ENCODE data around the gene KBTBD6.
A peak's percentile ranks its signal among the peaks of the same experiment; 100 is the strongest.
"Not testable (repeated sequence)": the region's sequence is repeated elsewhere in the genome, so short reads cannot be mapped to it uniquely, and the experiment has no call there.

KBTBD6 gene

DNA sequence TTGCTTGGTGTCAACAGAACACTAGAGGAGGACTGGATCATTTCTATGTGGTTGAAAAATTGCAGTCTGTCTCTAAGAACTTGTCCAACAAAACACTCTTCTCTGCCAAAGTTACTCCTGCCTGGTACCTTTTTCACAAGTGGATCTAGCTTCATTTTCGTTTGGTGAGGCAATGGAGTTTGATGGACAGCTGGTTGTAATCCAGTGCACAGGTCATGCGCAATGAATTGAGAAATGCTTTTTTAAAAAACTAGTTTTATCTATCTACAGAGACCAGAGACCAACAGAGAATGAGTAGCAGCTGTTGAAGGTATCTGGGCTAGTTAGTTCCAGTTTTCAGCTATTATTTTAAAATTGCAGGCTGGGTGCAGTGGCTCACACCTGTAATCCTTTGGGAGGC lies 12.0 kb upstream of the KBTBD6 start:
- H3K36me3 Mint-ChIP-seq = peaks cover 29% of the 10 kb centered on the region
- no peak overlapping the region for H3K27ac Mint-ChIP-seq
- peaks cover 7% of the 10 kb centered on the region for H3K9me3 Mint-ChIP-seq
- H3K4me3 Mint-ChIP-seq = no peak overlapping the region
- H3K27me3 Mint-ChIP-seq = no peaks in the 10 kb centered on the region
- peaks cover 4% of the 10 kb centered on the region for H3K4me1 Mint-ChIP-seq

DNA sequence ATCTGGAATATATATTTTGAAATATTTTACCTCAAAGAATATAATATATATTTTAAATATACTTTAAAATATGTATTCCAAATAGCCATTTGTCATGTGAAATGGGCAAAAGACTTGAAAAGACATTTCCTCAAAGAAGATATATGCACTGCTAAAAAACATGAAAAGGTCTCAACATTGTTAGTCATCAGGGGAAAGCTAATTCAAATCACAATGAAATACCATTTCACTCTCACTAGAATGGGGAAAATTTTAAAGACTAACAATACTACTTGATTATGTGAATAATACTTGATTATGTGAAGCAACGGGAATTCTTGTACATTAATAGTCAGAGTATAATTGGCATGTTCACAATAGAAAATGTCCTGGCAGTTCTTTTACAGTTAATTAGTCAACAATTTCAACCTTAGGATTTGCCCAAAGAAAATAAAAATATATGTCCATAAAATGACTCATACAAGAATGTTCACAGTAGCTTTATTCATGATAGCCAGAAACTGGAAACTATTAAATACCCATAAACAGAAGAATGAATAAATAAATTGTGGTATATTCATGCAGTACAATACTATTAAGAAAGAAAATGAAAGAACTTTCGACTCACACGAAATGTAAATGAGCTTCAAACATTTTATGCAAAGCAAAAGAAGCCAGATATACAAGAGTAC lies 6.8 kb upstream of the KBTBD6 start:
- peak overlapping the region; percentile 2 for H3K4me3 Mint-ChIP-seq
- peaks cover 18% of the 10 kb centered on the region for H3K4me1 Mint-ChIP-seq
- peak overlapping the region; percentile 82 for H3K27ac Mint-ChIP-seq
- peaks cover 5% of the 10 kb centered on the region for H3K36me3 Mint-ChIP-seq
- H3K27me3 Mint-ChIP-seq = no peaks in the 10 kb centered on the region
- H3K9me3 Mint-ChIP-seq = no peaks in the 10 kb centered on the region

DNA sequence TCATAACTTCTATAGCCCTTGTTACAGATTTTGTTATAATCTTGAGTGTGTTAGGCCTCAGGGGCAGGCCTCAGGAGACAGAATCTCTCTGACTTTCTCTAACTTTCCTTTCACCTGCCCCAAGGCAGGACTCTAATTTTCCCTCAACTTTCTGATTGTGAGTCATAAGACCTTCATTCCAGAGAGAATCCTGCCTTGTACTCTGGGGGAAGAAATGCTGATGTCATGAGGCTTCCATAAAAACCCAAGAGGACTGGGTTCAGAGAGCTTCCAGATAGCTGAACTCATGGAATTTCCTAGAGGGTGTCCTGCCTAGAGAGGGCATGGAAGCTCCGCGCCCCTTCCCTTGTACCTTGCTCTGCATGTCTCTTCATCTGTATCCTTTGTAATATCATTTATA lies 5.3 kb upstream of the KBTBD6 start:
- Mint-ChIP-seq H3K27me3 (no peaks in the 10 kb centered on the region), H3K27ac (no peak overlapping the region), H3K9me3 (no peaks in the 10 kb centered on the region), H3K4me1 (peaks cover 30% of the 10 kb centered on the region), H3K4me3 (no peak overlapping the region), H3K36me3 (peaks cover 5% of the 10 kb centered on the region)

DNA sequence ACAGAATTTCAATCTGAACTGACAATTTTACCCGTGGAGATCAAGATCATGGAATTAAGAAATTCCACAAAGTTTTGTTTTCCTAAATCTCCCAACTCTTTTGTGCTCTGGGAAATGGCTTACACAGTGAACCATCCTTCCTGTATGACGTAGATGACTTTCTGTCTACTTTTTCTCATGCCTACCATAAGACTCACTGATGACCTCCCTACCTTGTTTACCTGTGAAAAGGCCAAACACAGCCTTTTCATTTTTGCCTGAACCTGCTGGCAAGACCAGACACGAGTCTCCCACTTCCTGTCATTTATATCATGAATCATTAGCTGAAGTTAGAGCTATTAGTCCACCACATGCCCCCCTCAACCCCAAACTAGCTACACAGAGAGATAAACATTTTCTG lies 4.6 kb upstream of the KBTBD6 start:
- no peak overlapping the region for H3K4me3 Mint-ChIP-seq
- H3K36me3 Mint-ChIP-seq = peaks cover 5% of the 10 kb centered on the region
- peak overlapping the region; percentile 3 for H3K27ac Mint-ChIP-seq
- no peaks in the 10 kb centered on the region for H3K9me3 Mint-ChIP-seq
- peaks cover 37% of the 10 kb centered on the region for H3K4me1 Mint-ChIP-seq
- H3K27me3 Mint-ChIP-seq = no peaks in the 10 kb centered on the region

DNA sequence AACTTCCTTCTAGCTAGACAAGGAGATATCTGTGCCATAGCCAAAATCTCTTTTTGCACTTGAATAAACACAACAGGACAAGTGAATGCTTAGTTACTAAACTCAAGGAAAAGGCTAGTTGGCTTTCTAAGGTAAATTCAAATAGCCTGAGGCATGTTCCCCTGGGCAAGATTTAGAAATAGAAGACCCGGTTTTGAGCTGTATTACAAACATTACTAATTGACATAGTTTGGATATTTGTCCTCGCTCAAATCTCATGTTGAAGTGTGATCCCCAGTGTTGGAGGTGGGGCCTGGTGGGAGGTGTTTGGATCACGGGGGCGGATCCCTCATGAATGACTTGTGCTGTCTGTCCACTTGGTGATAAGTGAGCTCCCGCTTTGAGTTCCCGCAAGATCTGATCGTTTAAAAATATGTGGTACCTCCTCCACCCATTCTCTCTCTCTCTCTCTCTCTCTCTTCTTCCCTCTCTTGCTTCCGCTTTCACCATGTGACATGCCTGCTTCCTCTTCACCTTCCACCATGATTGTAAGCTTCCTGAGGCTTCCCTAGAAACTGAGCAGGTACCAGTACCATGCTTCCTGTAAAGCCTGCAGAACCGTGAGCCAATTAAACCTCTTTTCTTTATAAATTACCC lies 3.9 kb upstream of the KBTBD6 start:
- H3K4me3 Mint-ChIP-seq = no peak overlapping the region

DNA sequence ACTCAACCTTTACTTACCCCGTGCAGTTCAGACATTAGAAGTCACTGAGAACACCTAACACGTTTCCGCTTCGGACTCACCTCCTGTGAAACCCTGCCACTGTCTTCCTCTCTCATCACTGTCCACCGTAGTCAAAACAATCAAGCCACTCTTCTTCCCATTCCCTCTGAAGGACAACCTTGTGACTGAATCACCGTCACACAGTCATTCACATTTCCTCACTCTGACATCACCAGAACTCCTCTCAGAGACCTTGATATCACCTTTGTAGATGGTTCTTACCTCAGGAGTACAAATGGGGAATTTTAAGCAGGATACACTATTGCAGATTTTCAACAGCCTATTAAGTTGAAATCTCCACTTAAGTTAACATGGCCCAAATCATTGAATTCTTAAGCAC lies 1.3 kb upstream of the KBTBD6 start:
- Mint-ChIP-seq H3K4me3 (peak overlapping the region; percentile 98), H3K27ac (peak overlapping the region; percentile 5), H3K4me1 (peaks cover 50% of the 10 kb centered on the region), H3K36me3 (peaks cover 10% of the 10 kb centered on the region), H3K9me3 (no peaks in the 10 kb centered on the region), H3K27me3 (no peaks in the 10 kb centered on the region)

More for the DNA sequence above, 3.9 kb upstream of the KBTBD6 start:
- peaks cover 5% of the 10 kb centered on the region for H3K36me3 Mint-ChIP-seq
- H3K27ac Mint-ChIP-seq = no peak overlapping the region
- H3K27me3 Mint-ChIP-seq = no peaks in the 10 kb centered on the region
- H3K9me3 Mint-ChIP-seq = no peaks in the 10 kb centered on the region
- H3K4me1 Mint-ChIP-seq = peaks cover 40% of the 10 kb centered on the region

DNA sequence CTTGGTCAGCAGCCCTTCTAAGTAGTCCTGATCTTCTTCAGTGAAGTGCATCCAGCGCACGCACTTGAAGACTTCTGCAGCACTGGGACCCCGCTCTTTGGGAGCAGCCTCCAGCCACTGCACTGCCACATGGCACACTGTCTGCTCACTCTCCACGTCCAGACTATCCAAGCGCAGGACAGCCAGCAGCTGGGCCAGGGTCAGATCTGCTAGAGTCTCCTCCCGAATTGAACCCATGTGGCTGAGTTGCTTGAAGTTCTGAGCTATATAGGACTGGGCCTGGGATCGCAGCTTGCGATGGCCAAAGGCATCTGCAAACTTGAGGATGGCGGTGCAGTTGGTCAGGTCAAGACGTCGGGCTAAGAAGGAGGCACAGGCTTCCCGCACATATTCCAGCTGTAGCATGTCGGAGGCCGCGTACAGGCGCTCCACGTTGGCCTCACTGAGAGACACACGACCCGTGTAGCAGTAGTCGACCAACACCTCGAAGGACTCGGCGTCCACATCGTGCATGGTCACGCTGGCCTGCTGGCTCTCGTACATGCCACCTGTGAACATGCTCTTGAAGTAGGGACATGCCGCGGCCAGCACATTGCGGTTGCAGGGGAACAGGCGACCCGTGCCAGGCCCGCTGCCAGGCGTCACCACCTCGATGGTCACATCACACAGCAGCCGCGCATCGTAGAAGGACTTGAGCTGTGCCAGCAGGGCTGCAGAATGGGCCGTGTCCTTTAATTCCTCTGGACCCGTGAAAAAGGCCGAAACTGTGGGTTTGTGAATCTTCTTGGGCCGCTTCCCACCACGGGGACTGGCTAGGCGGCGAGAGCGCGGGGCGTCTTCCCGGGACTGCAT lies 716 bp downstream of the KBTBD6 start:
- H3K4me3 Mint-ChIP-seq = peak overlapping the region; percentile 98
- peak overlapping the region; percentile 91 for H3K27ac Mint-ChIP-seq
- peaks cover 54% of the 10 kb centered on the region for H3K4me1 Mint-ChIP-seq
- not testable (repeated sequence) for H3K27me3 Mint-ChIP-seq, H3K36me3 Mint-ChIP-seq, H3K9me3 Mint-ChIP-seq

DNA sequence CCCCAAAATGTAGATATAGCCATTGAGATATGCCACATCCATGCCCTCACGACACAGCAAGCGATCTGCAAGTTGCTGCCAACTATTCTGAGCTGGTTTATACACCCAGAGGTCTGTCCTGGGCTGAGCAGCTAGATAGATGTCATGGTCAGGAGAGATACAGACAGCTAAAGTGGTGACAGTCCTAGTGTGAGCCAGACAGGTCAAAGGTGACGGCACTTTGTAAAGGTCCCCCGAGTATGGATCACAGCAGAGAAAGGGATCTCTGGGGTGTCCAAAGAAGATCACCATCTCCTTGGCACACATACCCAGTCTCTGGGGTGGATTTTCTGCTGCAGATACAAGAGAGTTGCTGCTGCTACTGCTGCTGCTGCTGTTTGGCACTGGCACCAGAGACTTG lies 1.4 kb downstream of the KBTBD6 start:
- not testable (repeated sequence) for H3K9me3 Mint-ChIP-seq, H3K27me3 Mint-ChIP-seq
- Mint-ChIP-seq H3K27ac (peak overlapping the region; percentile 81), H3K4me3 (peak overlapping the region; percentile 98), H3K4me1 (peaks cover 54% of the 10 kb centered on the region), H3K36me3 (peaks cover 13% of the 10 kb centered on the region)

DNA sequence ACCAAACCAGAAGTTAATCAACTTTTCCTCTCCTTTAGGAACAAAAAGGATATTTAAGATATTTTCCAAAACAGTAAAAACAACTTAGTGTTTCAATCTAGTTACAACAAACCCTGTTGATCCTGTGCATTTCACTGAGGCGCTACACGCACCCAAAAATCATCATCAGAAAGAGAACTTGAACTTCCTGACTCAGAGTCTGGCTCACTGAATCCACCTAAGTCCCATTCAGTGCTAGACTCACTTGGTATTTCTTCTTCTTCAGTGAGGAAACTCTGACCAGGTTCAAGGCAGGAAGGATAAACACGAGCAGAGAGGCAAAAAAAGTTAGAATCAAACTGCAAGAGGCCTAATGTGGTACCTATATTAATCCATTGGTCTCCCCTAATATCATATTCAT lies 2.2 kb downstream of the KBTBD6 start:
- Mint-ChIP-seq H3K27ac (peak overlapping the region; percentile 81), H3K9me3 (peaks cover 4% of the 10 kb centered on the region), H3K4me3 (peak overlapping the region; percentile 98), H3K27me3 (no peaks in the 10 kb centered on the region), H3K36me3 (peaks cover 13% of the 10 kb centered on the region), H3K4me1 (peaks cover 54% of the 10 kb centered on the region)

DNA sequence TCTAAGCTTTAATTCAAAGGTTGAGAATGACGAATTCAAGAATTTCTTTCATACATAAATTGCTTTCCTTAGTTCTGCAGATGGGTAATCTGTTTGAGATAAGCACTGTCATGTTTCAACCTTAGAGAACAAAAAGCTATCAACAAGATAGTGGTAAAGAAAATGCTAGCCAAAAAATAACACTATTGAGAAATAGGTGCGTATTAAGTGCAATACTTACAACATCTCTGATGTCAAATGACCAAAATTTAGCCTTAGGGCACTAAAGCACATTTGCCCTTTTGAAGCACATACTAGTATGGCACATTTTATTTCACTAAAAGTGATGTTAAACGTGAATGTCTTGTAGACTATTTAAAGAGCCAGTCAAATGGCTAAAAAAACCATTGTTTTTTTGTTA lies 4.9 kb downstream of the KBTBD6 start:
- Mint-ChIP-seq H3K36me3 (peaks cover 18% of the 10 kb centered on the region), H3K27ac (no peak overlapping the region), H3K4me1 (peaks cover 50% of the 10 kb centered on the region), H3K4me3 (no peak overlapping the region), H3K27me3 (no peaks in the 10 kb centered on the region), H3K9me3 (peaks cover 4% of the 10 kb centered on the region)

DNA sequence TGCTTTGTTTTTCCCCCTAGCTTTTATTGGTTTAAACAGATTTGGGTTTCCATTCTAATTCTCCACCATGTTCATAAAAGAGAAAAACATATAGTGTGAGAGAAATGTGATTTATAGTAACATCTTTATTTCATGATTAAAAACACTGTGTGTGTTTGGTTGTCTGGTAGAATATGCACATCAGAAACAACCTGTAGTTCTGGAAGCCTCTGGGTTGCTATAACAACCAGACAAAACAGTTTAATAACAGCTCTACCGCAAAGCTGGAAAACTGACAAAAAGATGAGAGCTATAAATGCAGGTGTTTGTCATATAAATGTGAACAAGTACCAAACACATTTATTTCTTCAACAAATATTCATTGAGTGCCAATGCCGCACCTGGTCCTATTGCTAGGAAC lies 9.8 kb downstream of the KBTBD6 start:
- Mint-ChIP-seq H3K4me1 (peaks cover 17% of the 10 kb centered on the region), H3K27ac (no peak overlapping the region), H3K36me3 (peaks cover 11% of the 10 kb centered on the region)

DNA sequence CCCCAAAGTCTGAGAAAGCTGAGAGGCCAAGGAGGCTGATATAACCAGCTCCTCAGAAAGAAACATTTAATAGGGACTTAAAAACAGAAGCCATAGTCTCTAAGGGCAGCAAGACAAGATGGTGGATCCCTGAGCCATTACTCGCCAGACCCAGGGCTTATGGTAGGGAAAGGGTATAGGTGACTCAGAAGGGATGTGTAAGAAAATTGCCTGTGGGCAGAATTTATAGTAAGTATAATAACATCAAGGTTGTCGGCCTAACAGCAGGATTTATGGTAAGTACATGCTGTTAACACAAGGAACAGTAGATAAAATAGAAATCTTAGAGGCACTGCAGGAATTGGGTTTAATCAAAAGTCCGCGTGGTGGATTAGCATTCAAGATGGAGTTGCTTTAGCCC lies 14.7 kb downstream of the KBTBD6 start:
- H3K9me3 Mint-ChIP-seq = no peaks in the 10 kb centered on the region
- no peak overlapping the region for H3K27ac Mint-ChIP-seq

More for the DNA sequence above, 9.8 kb downstream of the KBTBD6 start:
- H3K4me3 Mint-ChIP-seq = no peak overlapping the region
- no peaks in the 10 kb centered on the region for H3K27me3 Mint-ChIP-seq
- peaks cover 4% of the 10 kb centered on the region for H3K9me3 Mint-ChIP-seq

DNA sequence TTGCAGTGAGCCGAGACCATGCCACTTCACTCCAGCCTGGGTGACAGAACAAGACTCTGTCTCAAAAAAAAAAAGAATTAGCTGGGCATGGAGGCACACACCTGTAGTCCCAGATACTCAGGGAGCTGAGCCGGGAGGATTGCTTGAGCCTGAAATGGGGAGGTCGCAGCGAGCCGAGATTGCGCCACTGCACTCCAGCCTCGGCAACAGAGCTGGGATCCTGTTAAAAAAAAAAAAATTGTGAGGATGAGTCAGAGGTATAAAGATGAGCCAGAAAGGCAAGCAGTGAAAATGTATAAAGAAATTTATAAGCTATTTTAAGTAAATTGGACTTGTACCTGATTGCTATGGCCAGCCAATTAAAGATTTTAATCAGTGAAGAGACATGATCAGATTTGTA lies 21.1 kb downstream of the KBTBD6 start:
- Mint-ChIP-seq H3K4me3 (no peak overlapping the region), H3K27me3 (no peaks in the 10 kb centered on the region), H3K27ac (no peak overlapping the region), H3K9me3 (no peaks in the 10 kb centered on the region), H3K4me1 (no peaks in the 10 kb centered on the region), H3K36me3 (peaks cover 1% of the 10 kb centered on the region)

More for the DNA sequence above, 14.7 kb downstream of the KBTBD6 start:
- H3K4me1 Mint-ChIP-seq = peaks cover 5% of the 10 kb centered on the region
- H3K4me3 Mint-ChIP-seq = no peak overlapping the region
- H3K36me3 Mint-ChIP-seq = no peaks in the 10 kb centered on the region
- no peaks in the 10 kb centered on the region for H3K27me3 Mint-ChIP-seq

DNA sequence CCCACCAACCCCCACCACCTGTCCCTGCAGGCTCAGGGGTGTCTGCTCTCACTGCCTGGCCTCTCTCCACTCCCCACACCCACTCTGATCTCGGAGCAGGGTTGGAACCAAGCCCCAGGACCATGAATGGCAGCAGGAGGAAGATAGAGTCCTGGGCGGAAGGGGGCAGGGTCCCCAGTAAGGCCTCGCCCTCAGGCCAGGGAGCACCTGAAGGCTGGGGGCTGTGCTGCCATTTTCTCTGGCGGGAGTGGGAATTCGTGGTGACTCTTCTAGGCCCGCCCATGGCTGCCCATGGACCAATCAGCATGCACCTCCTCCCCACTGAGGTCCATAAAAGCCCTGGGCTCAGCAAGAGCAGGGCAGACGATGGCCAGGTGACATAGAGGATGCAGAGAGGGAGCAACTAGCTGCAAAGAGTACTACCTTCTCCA lies 25.0 kb downstream of the KBTBD6 start:
- no peak overlapping the region for H3K27ac Mint-ChIP-seq
- no peaks in the 10 kb centered on the region for H3K9me3 Mint-ChIP-seq
- no peaks in the 10 kb centered on the region for H3K27me3 Mint-ChIP-seq
- no peaks in the 10 kb centered on the region for H3K4me1 Mint-ChIP-seq
- no peak overlapping the region for H3K4me3 Mint-ChIP-seq
- H3K36me3 Mint-ChIP-seq = peaks cover 1% of the 10 kb centered on the region

DNA sequence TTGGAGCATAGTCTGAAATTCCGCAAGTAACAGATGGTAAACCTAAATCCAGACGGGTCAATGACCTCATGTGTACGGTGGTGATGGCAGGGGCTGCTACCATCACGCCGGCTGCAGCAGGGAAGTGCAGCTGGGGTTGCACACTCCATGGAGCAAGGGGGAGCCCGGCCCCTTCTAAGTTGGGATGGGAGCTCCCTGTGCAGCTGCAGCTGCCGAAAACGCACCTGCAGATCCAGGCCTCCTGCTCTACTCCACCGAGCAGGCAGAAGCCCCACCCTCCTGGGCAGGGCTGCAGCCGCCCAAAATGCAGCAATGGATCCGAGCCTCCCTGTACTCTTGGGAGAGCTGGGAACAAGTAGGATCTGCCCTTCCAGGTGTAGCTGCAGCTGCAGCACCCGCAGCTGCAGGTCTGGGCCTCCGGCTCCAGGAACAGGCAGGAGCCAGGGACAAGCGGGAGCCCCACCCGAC lies 25.5 kb downstream of the KBTBD6 start:
- Mint-ChIP-seq H3K27me3 (no peaks in the 10 kb centered on the region), H3K4me1 (no peaks in the 10 kb centered on the region), H3K9me3 (no peaks in the 10 kb centered on the region), H3K27ac (no peak overlapping the region), H3K4me3 (no peak overlapping the region), H3K36me3 (peaks cover 1% of the 10 kb centered on the region)

DNA sequence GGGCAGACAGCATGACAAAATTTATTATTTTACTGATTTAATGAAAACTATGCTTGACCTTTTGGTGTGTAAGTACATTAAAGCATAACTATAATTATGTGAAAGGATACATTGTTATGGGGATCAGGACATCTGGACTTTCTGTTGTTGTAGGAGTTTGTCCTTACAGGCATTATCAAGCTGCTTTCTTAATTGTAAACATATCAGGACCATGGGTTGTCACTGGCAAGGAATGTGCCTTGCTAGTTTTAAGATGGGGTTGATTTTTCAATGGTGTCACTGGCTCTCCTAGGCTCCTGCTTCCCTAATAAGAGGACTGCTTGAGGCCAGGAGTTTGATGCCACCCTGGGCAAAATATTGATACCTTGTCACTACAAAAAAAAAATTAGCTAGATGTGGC lies 32.6 kb downstream of the KBTBD6 start:
- no peak overlapping the region for H3K27ac Mint-ChIP-seq
- no peak overlapping the region for H3K4me3 Mint-ChIP-seq
- H3K27me3 Mint-ChIP-seq = no peaks in the 10 kb centered on the region
- H3K4me1 Mint-ChIP-seq = no peaks in the 10 kb centered on the region
- H3K9me3 Mint-ChIP-seq = no peaks in the 10 kb centered on the region
- H3K36me3 Mint-ChIP-seq = no peaks in the 10 kb centered on the region
